Neural progenitor cell (in vitro differentiated cells): ENCODE results near the gene TOMM40.
"Not testable (repeated sequence)": the region's sequence is repeated elsewhere in the genome, so short reads cannot be mapped to it uniquely, and the experiment has no call there.

Experiments used
- CTCF ChIP-seq: fragments of 200-600 bp; sonication (generic); IDR thresholded peaks from 2 replicates; pipeline ENCODE4 v1.5.1; 2017; ENCODE audit warnings: antibody characterized with exemption, mild to moderate bottlenecking
- EZH2 ChIP-seq: fragments of 200-600 bp; sonication (generic); IDR thresholded peaks from 2 replicates; pipeline ENCODE4 v1.6.1; 2017; ENCODE audit warnings: antibody characterized with exemption, mild to moderate bottlenecking, moderate library complexity
- EZH2phosphoT487 ChIP-seq: fragments of 200-600 bp; sonication (generic); IDR thresholded peaks from 2 replicates; pipeline ENCODE4 v1.6.1; 2017; ENCODE audit warnings: antibody characterized with exemption

- TF ChIP-seq CTCF, EZH2, EZH2phosphoT487: not testable (repeated sequence)
Observed at GRCh38 chr19:44888335-44888734, 2.7 kb upstream of the TOMM40 start.
